GM19372 (cell line): ENCODE results near the gene CNDP2.
A peak's percentile ranks its signal among the peaks of the same experiment; 100 is the strongest.

Source experiments
- ATAC-seq: cut with Tn5 transposase; IDR thresholded peaks from one replicate; pipeline ENCODE4 v1.9.1; 2021; ENCODE audit warnings: mild to moderate bottlenecking, low read depth, moderate library complexity; ENCODE audit not compliant: unreplicated experiment

Gene CNDP2

GRCh38 chr18:74532511-74533025 is 36.4 kb downstream of the CNDP2 start:
- ATAC-seq, result no peak

- ATAC-seq, result no peak
These were observed 37.5 kb downstream of the CNDP2 start for GRCh38 chr18:74533666-74534065.

- ATAC-seq, result no peak
These were observed 38.2 kb downstream of the CNDP2 start, which contains the start of gene CNDP1 for GRCh38 chr18:74534150-74534969. TSS of gene CNDP1 (plus strand) at chr18:74534500. CDS start at chr18:74534668, 168 bp downstream.

- ATAC-seq, result no peak
These were observed 39.0 kb downstream of the CNDP2 start for GRCh38 chr18:74534981-74535649.

GRCh38 chr18:74539289-74539688 is 43.1 kb downstream of the CNDP2 start:
- ATAC-seq, result no peak

GRCh38 chr18:74540652-74541421 is 44.7 kb downstream of the CNDP2 start:
- ATAC-seq, result no peak

- ATAC-seq, result no peak
These were observed 45.8 kb downstream of the CNDP2 start for GRCh38 chr18:74541703-74542555.

GRCh38 chr18:74544898-74545297 is 48.7 kb downstream of the CNDP2 start:
- ATAC-seq, result no peak

GRCh38 chr18:74546007-74546406 is 49.8 kb downstream of the CNDP2 start:
- ATAC-seq, result no peak

- ATAC-seq, result no peak
These were observed 50.8 kb downstream of the CNDP2 start for GRCh38 chr18:74546751-74547530.

- no peak for ATAC-seq
These were observed 51.7 kb downstream of the CNDP2 start for GRCh38 chr18:74547860-74548259.

GRCh38 chr18:74549591-74550104 is 53.5 kb downstream of the CNDP2 start:
- no peak for ATAC-seq

- ATAC-seq, result no peak
These were observed 54.7 kb downstream of the CNDP2 start for GRCh38 chr18:74550886-74551285.

- no peak for ATAC-seq
These were observed 55.3 kb downstream of the CNDP2 start for GRCh38 chr18:74551452-74551851.

- ATAC-seq, result peak; percentile 100
These were observed 55.9 kb downstream of the CNDP2 start for GRCh38 chr18:74551936-74552555.

- ATAC-seq, result no peak
These were observed 60.0 kb downstream of the CNDP2 start for GRCh38 chr18:74556126-74556525.

- no peak for ATAC-seq
These were observed 61.9 kb downstream of the CNDP2 start for GRCh38 chr18:74558096-74558495.

- no peak for ATAC-seq
These were observed 66.1 kb downstream of the CNDP2 start for GRCh38 chr18:74562131-74562730.
